GM18907 (cell line): ENCODE data around the gene GASK1B.

Experiments used
- ATAC-seq: cut with Tn5 transposase; IDR thresholded peaks from one replicate; pipeline ENCODE4 v1.9.1; 2021; ENCODE audit warnings: mild to moderate bottlenecking, moderate library complexity; ENCODE audit not compliant: unreplicated experiment

The GASK1B gene

DNA sequence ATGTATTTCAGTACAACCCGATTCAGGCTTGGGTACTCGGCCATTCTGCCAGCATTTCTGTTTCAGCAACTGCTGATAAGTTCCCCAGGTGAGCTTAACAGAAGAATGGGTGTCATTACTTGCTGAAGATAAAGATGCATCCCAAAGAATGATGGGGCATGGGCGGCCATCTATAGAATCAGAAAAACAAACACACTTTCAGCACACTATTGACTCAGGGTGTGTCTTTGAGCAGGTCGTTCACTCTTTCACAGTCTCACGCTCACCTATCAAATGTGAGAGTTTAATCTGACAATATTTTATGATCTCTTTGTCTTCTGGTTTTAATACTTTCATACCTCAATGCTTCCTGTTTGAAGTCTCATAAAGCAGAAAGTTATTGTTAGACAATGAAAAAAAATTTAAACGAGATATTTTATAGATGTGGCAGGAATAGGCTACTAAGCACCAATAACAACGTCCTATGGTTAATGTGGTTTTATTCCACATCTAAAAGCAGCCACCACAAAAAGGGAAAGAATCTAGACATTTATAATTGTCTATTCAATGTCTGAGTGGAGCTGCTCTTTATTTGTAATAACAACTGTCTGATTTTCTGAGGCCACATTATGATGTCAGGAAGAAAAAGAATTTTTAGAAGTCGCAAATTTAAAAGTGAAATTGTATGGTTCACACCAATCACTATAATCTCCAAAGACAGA is 17.0 kb downstream of the GASK1B start:
- no peak for ATAC-seq

- no peak for ATAC-seq
Measured at GRCh38 chr4:158147151-158147550, 25.7 kb downstream of the GASK1B start.

- ATAC-seq = no peak
Measured at GRCh38 chr4:158146736-158147135, 26.1 kb downstream of the GASK1B start.

DNA sequence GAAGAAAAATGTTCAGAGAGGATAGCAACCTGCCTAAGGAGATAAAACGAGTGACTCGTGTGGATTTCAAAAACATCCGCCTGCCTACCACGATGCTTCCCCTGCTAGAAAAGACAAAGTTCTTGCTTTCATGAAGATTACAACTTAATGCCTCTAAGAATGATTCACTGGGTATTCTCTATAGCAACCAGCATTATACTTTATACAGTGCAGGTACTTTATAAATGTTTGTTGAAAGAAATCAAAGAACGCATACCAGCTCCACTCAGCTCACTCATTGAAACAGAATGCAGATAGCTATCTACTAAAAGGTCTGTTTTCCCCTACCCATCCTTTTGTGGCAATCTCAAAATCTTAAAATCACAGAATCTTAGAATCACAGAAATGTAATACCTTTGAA is 33.7 kb downstream of the GASK1B start:
- no peak for ATAC-seq

- no peak for ATAC-seq
Measured at GRCh38 chr4:158134222-158134621, 38.6 kb downstream of the GASK1B start.

- no peak for ATAC-seq
Measured at GRCh38 chr4:158133551-158133950, 39.3 kb downstream of the GASK1B start.

- ATAC-seq = no peak
Measured at GRCh38 chr4:158131027-158131426, 41.8 kb downstream of the GASK1B start.

- no peak for ATAC-seq
Measured at GRCh38 chr4:158130204-158130603, 42.6 kb downstream of the GASK1B start.

GRCh38 chr4:158129694-158130093 is 43.1 kb downstream of the GASK1B start:
- peak; percentile 99 for ATAC-seq

DNA sequence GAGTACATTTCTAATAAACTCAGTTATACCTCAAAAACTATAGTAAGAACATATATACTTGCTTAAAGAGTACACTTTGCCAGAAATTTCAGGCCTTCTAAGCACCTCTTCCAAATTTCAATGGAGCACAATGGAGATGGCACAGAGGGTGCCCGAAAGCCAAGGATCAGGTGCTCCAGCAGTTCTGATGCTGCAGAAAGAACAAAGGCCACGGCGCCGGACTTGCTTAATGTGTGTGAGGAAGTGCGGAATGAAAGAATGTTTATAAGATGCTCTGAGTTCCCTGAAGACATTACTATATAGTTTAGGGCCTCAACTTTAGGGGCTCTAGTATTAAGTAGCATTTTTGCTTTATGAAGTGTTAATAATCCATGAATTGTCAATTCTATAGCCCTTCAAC is 44.3 kb downstream of the GASK1B start:
- no peak for ATAC-seq

DNA sequence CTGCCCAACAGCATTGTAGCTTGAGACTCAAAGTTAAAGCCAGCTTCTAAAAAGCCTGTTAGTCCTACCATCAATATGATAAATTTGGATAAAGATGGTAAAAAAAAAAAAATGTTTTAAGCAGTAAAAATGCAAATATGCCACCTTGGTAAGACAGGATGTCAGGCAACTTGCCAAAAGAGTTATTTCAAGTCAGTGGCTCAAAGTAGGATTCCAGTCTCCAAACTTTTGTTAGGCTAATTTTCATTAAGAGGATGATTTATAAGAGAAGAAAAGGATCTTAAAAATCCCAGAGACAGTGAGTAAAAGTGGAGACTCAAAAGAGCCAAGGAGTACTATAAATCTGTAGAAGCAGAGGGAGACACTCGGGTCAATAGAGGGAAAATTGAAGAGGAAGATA is 47.5 kb downstream of the GASK1B start:
- ATAC-seq = no peak
